Measurements from ENCODE around the gene ADGRD1. TPM values are rescaled to one million over a fixed set of nuclear protein-coding genes. Genes with fewer than 3 reads are reported as not detected.

ADGRD1 gene
- polyA plus RNA-seq, 10 donors: 7.9 to 15.7 (median 12.0) TPM

GRCh38 chr12:131133015-131133905 lies 179.6 kb downstream of the ADGRD1 start:
- DNase-seq: peak in 1 of 3 donors; percentile 22

DNA sequence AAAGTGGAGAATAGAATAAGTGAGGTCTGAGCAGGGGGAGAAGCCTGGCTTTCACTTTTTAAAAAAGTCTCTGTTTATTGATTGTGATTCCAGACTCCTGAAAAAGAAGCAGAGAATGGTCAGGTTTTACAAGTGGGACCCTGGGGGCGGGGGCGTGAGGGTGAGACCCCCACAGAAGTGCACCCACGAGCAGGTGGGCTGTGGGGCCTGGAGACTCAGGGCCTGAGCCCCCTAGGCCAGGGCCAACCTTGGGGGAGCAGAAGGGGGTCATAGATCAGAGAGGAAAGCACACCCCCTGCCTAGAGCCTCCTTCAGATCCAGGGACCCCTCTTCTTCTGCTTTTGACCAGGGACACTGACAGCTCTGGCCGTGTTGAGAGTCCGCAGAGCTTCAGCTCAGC lies 180.3 kb downstream of the ADGRD1 start:
- no peak for DNase-seq

DNA sequence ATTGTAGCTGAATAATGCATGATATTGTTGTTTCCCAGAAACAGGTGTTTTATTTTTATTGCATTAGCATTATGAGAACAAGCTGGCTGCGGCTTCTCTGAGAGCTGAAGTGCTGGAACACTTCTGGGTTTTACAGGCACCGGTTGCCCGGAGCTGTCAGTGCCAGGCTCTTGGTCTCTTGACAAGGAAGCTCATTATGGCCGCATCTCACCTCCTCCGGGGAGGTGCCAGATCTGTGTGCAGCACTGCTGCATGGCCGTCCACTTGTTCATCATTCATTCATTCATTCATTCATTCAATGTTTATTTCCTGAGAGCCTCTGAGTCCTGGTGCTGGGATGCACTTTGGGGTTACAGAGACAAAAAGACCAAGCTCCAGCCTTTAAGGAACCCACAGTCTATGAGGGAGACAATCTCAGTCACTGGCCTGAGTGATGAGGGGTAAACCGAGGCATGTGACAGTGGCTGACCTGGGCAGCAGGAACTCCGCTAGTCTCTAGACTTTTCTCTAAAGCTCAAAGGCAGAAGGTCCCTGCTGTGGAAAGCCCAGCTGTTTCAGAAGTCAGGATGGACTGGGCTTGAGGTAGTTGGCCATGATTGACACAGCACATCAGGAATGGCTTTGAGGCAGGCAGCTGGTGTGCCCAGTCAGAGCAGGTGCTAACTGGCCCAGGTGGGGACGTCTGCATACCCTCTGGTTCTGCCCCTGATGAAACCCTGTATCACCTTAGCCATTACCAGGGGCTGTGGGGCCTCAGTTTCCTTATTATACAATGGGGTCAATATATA lies 181.0 kb downstream of the ADGRD1 start:
- no peak for DNase-seq

DNA sequence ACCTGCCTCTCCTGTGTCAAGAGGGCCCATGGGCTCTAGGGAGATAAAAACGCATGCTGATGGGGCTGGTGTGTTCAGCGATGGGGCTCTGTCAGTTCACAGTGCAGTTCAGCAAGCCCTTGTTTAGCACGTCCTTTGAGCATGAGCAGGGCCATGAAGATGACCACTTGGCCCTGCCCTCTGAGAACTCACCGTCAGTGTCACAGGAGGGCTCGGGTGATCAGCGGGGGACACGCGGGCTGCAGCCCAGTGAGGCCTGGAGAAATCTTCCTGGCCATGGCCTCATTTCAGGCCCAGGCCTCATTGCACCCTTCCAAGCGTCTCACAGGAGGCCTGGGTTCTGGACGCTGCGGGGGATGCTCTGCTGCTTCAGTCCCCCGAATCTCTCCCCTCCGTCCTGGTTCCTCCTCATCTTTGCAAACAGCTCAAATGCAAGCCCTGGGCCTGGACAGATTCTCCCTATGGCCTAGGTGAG lies 181.6 kb downstream of the ADGRD1 start:
- no peak for DNase-seq

- no peak for DNase-seq
Measured at GRCh38 chr12:131135786-131136538, 182.3 kb downstream of the ADGRD1 start.

DNA sequence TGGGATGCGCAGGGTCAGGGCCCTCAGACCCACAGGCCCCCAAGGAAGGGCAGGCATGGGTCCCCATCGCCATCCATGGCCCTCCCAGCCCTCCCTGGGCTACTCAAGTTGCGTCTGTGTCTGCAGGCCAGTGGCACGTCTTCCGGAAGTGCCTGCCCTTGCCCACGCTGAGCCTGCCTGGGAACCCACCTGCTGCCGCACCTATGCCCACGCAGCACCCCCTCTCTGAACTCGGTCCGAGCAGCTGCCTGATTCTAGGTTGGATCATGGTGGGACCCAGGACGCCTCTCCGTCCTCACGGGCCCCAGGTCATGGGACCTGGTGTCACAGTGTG lies 182.8 kb downstream of the ADGRD1 start:
- no peak for DNase-seq

GRCh38 chr12:131137009-131137835 lies 183.5 kb downstream of the ADGRD1 start:
- DNase-seq: no peak

- peak; percentile 44 to 86 (median 46) for DNase-seq
Measured at GRCh38 chr12:131137836-131138637, 184.3 kb downstream of the ADGRD1 start.

DNA sequence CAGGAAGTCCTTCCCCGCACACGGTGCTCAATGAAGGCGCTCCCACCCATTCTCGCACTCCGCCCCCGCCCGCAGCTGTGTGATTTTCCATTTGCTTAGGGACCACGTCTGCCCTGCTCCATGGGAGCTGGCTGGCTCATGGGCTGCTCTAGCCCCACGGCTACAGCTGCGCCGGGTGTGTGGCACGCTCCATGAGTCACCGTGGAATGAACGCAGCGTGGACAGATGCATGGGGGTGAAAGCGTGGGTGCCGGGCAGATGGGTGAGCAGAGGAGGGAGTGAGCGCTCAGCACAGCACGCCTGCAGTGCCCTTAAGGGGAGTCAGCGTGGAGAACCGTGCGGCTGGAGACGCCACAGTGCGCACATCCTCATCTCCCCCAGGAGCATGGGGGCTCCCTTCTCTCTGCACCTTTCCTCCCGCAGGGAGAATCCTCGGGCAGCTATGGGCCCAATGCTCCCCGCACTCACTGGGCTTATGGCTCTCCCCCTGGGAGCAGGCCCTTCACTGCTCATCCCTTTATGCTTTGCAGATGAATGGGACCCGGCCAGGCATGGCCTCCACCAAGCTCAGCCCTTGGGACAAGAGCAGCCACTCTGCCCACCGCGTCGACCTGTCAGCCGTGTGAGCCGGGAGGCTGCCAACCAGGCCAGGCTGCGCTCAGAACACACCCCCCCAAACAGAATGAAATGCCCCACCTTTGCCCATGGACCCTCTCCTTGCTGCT lies 185.1 kb downstream of the ADGRD1 start:
- DNase-seq: no peak

GRCh38 chr12:131139363-131140068 lies 185.8 kb downstream of the ADGRD1 start:
- no peak for DNase-seq

DNA sequence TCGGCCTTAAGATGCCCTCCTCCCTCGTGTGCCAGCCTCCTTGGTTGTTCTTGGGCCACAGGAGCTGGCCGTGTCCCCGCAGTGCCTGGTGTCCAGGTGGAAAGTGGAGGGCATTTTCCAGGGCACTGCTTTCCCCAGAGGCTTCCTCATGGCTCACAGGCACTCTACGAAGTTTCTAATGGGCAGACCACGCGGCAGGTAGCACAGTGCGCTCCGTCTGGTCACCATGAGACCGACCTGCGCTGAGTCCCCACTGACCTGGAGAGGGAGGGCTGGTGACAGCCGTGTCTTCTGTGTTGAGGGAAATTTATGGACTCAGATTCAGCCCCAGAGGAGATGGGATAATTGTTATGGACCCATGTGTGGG lies 186.3 kb downstream of the ADGRD1 start:
- DNase-seq: no peak

DNA sequence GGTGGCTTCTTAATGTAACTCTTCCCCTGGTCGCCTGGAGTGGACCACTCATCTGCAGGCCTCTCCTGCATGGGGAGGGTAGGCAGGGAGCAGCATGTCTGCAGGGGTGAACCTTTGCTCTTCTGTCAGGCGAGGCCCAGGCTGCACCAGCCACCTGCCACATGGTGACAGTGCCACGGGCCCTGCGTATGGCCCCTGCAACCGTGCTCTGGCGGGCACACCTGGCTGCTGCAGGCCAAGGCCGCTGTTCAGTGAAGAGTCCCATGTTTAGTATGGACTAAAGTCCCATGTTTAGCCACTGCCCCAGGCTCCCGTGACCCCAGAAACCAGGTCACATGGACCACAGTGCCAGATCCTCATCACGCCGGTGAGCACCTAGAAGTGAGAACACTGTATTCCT lies 187.0 kb downstream of the ADGRD1 start:
- DNase-seq: no peak

DNA sequence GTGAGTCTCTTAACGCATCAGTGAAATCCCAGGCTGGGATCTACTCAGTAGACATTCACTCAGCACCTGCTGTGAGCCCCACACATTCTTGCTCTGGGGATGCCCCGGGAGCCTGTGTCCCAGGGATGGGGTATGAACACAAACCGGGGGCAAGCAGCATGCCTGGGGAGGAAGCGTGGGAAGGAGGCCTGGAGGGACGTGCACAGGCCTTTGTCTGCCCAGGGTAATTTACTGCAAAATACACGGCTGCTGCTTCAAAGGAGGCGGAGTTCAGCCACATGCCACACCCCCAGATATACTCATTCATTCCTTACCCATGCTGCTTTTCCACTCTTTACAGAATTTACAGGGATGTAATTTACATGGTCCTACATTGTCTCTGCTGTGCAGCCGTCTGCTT lies 187.8 kb downstream of the ADGRD1 start:
- DNase-seq: no peak

DNA sequence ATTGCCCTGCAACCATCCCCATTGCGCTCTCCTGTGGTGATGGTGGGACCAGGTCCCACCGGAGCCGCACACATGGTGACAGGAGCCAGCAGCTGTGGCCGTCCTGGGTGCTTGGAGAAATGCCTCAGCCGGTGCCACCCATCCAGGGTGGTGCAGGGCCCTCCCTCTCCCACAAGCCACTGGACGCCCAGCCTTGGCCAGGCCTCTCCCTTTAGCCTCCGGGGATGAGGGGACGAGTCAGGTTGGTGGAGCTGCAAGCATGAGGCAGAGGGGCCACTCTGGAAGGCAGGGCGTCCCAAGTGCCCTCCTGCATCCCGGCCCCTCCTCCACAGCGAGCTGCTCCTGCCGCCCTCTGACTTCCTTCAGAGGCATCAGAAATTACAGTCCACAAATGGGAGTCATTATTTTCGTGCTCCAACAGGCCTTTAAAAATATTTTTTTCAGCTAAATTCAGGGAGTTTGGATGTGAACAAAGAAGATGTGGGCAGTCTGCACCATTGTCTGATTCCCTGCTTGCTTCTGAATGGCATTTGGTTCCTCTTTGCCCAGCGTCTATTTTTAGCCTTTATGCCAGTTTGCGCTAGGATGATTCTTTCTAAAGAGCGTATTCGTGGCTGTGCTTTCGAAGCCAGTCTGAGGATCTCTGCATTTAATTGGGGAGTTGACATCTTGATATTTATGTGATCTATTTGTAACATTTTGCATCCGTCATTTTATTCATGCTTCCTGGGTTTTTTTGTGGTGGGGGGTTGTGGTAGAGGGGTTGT lies 189.4 kb downstream of the ADGRD1 start:
- DNase-seq: no peak

GRCh38 chr12:131146173-131146675 lies 192.5 kb downstream of the ADGRD1 start:
- no peak for DNase-seq

DNA sequence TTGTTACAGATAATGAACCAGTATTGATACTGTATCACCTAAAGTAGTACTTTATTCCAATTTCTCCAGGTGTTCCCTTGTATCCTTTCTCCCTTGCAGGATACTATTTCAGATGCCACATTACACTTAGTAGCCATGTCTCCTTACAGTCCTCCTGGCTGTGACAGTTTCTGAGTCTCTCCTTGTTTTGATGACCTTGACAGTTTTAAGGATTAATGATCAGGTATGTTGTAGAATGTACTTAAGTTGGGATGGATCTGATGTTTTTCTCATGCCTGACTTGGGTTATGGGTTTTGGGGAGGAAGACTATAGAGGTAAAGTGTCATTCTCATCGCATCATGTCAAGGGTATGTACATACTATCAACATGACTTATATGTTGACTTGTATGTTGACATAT lies 193.6 kb downstream of the ADGRD1 start:
- DNase-seq: no peak

- peak in 1 of 3 donors; percentile 22 for DNase-seq
Measured at GRCh38 chr12:131147894-131148293, 194.2 kb downstream of the ADGRD1 start.

Measured in muscle of back (tissue), 11 donors.